ENCODE results near the gene EML6. TPM values are rescaled to one million over a fixed set of nuclear protein-coding genes. Genes with fewer than 3 reads are reported as not detected.

Gene EML6
- total and polyA plus RNA-seq, 2 of the 8 experiments (the other 6 are each of a cell fraction or from before 2014, with no cell fraction given), result 1.2 to 1.6 TPM

DNA sequence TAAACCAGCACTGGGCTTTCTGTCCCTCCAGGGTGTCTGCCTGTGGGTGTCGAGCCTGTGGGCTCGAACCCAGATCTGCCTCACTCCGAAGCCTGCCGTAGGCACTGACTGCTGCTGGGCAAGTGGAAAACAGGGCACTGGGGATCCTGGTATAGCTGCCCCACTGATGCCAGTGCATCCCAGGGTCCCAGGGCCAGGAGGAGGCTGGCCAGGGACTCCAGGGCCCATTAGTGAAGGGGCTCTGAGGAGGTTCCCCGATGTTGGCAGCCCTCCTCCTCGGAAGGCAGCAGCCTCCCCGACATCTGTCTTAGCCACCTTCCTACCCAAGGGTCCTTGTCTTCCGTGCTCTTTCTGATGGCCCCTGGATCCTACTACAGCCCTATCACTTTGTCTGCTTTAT, 230.7 kb downstream of the EML6 start:
- no peak overlapping the region for H3K56ac ChIP-seq (replicated peaks; ENCODE audit: insufficient read length, low read depth, low read length)
- H2BK20ac ChIP-seq (ENCODE audit: low read length), result no peak overlapping the region
- ChIA-PET POLR2A (ENCODE audit: partially characterized antibody) (no interaction called here), CTCF (ENCODE audit: partially characterized antibody) (interaction anchor here (1.6 kb wide), 1 partner anchor 214 kb away, joined by 4 read pairs; no protein-coding TSS in a partner anchor)
- no peak overlapping the region for H3K23ac ChIP-seq (ENCODE audit: insufficient read length)
- H3K18ac ChIP-seq (ENCODE audit: extremely low read depth, low read length), result no peak overlapping the region
- no peaks in the 10 kb centered on the region for H3K9me3 ChIP-seq (ENCODE audit: insufficient read depth in 2 of 2, low read depth in 1 of 2, low read length in 1 of 2)
- no peak for DNase-seq (ENCODE audit: low read depth in 1 of 2, low spot score in 2 of 2)
- no peak overlapping the region for H3K4me3 ChIP-seq (ENCODE audit: extremely low read depth in 1 of 4, insufficient read depth in 2 of 4, low read depth in 3 of 4, low read length in 4 of 4)
- TF ChIP-seq POLR2AphosphoS5 (IDR thresholded peaks at IDR 0.05; ENCODE audit: low read depth, low read length) (no peak), GTF2F1 (IDR thresholded peaks at IDR 0.05; ENCODE audit: borderline replicate concordance, low read depth, low read length) (no peak), CREB1 (IDR thresholded peaks at IDR 0.05) (no peak), BCL11A (IDR thresholded peaks at IDR 0.05; ENCODE audit: low read depth in 2 of 2, low read length in 2 of 2) (no peak), MAFK (IDR thresholded peaks at IDR 0.05; ENCODE audit: low read depth, low read length) (no peak), KDM4A (IDR thresholded peaks at IDR 0.05; ENCODE audit: low read depth, low read length, severe bottlenecking) (no peak), POLR2A (IDR thresholded peaks at IDR 0.05; ENCODE audit: control extremely low read depth in 1 of 2, low read depth in 2 of 2, low read length in 2 of 2) (no peak), CTBP2 (IDR thresholded peaks at IDR 0.05; ENCODE audit: borderline replicate concordance, insufficient read depth, insufficient read length, low read length) (no peak), NRF1 (IDR thresholded peaks at IDR 0.05; ENCODE audit: low read depth, low read length) (no peak), CBX8 (IDR thresholded peaks at IDR 0.05; ENCODE audit: borderline replicate concordance, low read depth, low read length) (no peak), MAX (IDR thresholded peaks at IDR 0.05) (no peak), TEAD4 (IDR thresholded peaks at IDR 0.05; ENCODE audit: low read depth, low read length) (no peak)
- TF ChIP-seq, protein P1, sequence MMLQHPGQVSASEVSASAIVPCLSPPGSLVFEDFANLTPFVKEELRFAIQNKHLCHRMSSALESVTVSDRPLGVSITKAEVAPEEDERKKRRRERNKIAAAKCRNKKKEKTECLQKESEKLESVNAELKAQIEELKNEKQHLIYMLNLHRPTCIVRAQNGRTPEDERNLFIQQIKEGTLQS (IDR thresholded peaks at IDR 0.05; ENCODE audit: insufficient read depth, low read depth, low read length), result no peak
- H2BK120ac ChIP-seq (replicated peaks; ENCODE audit: low read depth, low read length), result no peak overlapping the region
- H3K27me3 ChIP-seq (replicated peaks in 1 of 4; ENCODE audit: control insufficient read depth in 3 of 4, extremely low read depth in 1 of 4, insufficient read depth in 3 of 4, low read length in 3 of 4), result no peaks in the 10 kb centered on the region
- no peaks in the 10 kb centered on the region for H3K79me1 ChIP-seq (ENCODE audit: low read depth, low read length)
- no peak overlapping the region for H3K4me2 ChIP-seq (ENCODE audit: insufficient read depth in 1 of 2, low read depth in 2 of 2, low read length in 2 of 2)
- H4K20me1 ChIP-seq (replicated peaks in 1 of 2; ENCODE audit: control insufficient read depth in 1 of 2, insufficient read depth in 2 of 2, low read length in 2 of 2), result peaks cover 0 to 2% of the 10 kb centered on the region in 2 experiments
- no peak overlapping the region for H4K91ac ChIP-seq (replicated peaks; ENCODE audit: insufficient read length, low read length)
- no peak overlapping the region for H3K9ac ChIP-seq (replicated peaks in 1 of 4; ENCODE audit: extremely low read depth in 1 of 4, low read depth in 3 of 4, low read length in 3 of 4)
- H2AFZ ChIP-seq (ENCODE audit: low read length), result no peak overlapping the region
- H4K5ac ChIP-seq (ENCODE audit: insufficient read length, low read depth, low read length), result no peak overlapping the region
- H2BK5ac ChIP-seq (ENCODE audit: low read depth, low read length), result no peak overlapping the region
- H4K8ac ChIP-seq (ENCODE audit: extremely low read depth, insufficient read depth, low read length), result no peak overlapping the region
- H2BK12ac ChIP-seq (ENCODE audit: low read depth, low read length), result no peak overlapping the region; the same call in 1 of the 2 replicates
- no peak overlapping the region for H3K27ac ChIP-seq (ENCODE audit: low read depth, low read length)
- no peaks in the 10 kb centered on the region for H3K79me2 ChIP-seq (ENCODE audit: control insufficient read depth in 1 of 2, insufficient read depth in 2 of 2, low read length in 2 of 2)
- no peak for FAIRE-seq
- H3K36me3 ChIP-seq (ENCODE audit: control insufficient read depth in 2 of 4, insufficient read depth in 4 of 4, low read length in 3 of 4), result no peaks in the 10 kb centered on the region
- H3K4me1 ChIP-seq (replicated peaks in 1 of 4; ENCODE audit: control insufficient read depth in 3 of 4, insufficient read depth in 4 of 4, low read length in 3 of 4), result peaks cover 2 to 7% (median 4%) of the 10 kb centered on the region in 4 experiments; a peak in 4 of 7 replicates
- H3K14ac ChIP-seq (ENCODE audit: insufficient read length), result no peak overlapping the region
- no peak overlapping the region for H3K4ac ChIP-seq (replicated peaks; ENCODE audit: insufficient read length, low read depth, low read length)
- WGBS, 2 experiments (ENCODE audit: extremely low coverage in 1 of 2, insufficient coverage in 1 of 2, insufficient read length in 1 of 2, insufficient replicate concordance in 2 of 2, low coverage in 1 of 2, low lambda C conversion rate in 2 of 2, missing lambda C conversion rate in 1 of 2), result 79% methylated on average over 8 of the region's 8 CpGs; no CpG with 5 or more reads in 1 of the 2 experiments
- H2AK5ac ChIP-seq (ENCODE audit: low read depth, low read length), result no peak overlapping the region
- no peaks in the 10 kb centered on the region for H3K23me2 ChIP-seq (ENCODE audit: low read depth, low read length)
- H2BK15ac ChIP-seq (ENCODE audit: low read length), result no peak overlapping the region
